Activated CD8-positive, alpha-beta T cell treated with anti-CD3 and anti-CD28 coated beads for 36 hours (primary cell): ENCODE measurements around the gene CUL3. TPM values are rescaled to one million over a fixed set of nuclear protein-coding genes. Genes with fewer than 3 reads are reported as not detected.

Experiments
- ATAC-seq: fragments of 200-7000 bp; cut with Tn5 transposase; one replicate; pipeline ENCODE4 v1.10.0; 2021; ENCODE audit warnings: mild to moderate bottlenecking, moderate library complexity
- CTCF ChIA-PET: fragments of 350-600 bp; sonication (Branson Sonifier 250); formaldehyde crosslinking; loops from one replicate; lab custom pipeline; 2021; ENCODE audit warnings: antibody characterized with exemption; lab: Charles Lee
- POLR2A ChIA-PET: fragments of 350-600 bp; sonication (Branson Sonifier 250); formaldehyde crosslinking; loops from one replicate; lab custom pipeline; 2021; ENCODE audit warnings: antibody characterized with exemption; lab: Charles Lee
- DNase-seq: peaks from one replicate; pipeline ENCODE4 v3.0.0-alpha.2; 2020
- H3K27ac Mint-ChIP-seq: one replicate; pipeline ENCODE4 v1.8.0; 2021; ENCODE audit warnings: mild to moderate bottlenecking, mixed read lengths
- H3K27me3 Mint-ChIP-seq: one replicate; pipeline ENCODE4 v1.8.0; 2021; ENCODE audit warnings: mixed read lengths
- H3K36me3 Mint-ChIP-seq: one replicate; pipeline ENCODE4 v1.8.0; 2021; ENCODE audit warnings: low read depth, mixed read lengths
- H3K4me1 Mint-ChIP-seq: one replicate; pipeline ENCODE4 v1.8.0; 2021; ENCODE audit warnings: low read depth, mixed read lengths
- H3K4me3 Mint-ChIP-seq: one replicate; pipeline ENCODE4 v1.8.0; 2021; ENCODE audit warnings: mild to moderate bottlenecking, moderate library complexity, mixed read lengths
- H3K9me3 Mint-ChIP-seq: one replicate; pipeline ENCODE4 v1.8.0; 2021; ENCODE audit warnings: mixed read lengths
- intact Hi-C: fragments of 100-400 bp; cut with micrococcal nuclease; formaldehyde crosslinking; loops from one replicate; pipeline ENCODE4 v1.10.0; 2022
- total RNA-seq, 2 experiments: library from RNA; stranded (reverse); gene quantifications; one replicate each; pipeline ENCODE4 v1.2.3, GENCODE V29; 2021
- TF ChIP-seq, protein P1 (sequence below): fragments of 200-600 bp; IDR thresholded peaks from one replicate; pipeline ENCODE4 v1.8.0; 2022; ENCODE audit warnings: antibody characterized with exemption, mild to moderate bottlenecking

CUL3 gene
- total RNA-seq, 2 experiments from 2014 or later: 75.0 to 76.7 TPM

DNA sequence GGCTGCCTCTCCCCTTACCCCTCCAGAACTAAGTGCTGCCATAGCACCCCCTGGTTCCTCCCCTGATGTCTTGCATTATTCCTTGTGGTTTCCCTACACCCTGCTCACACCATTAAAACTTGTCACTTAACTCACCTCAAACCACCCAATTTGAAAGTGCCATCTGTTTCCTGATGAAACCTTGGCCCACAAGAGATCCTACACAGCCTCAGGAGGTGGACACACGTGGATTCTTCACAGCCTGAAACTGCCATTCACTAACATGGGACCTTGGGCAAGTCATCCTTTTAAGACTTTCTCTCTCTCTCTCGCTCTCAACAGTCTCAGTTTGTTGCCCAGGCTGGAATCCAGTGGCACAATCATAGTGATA is 155.7 kb downstream of the CUL3 start:
- peaks cover 6% of the 10 kb centered on the region for H3K27me3 Mint-ChIP-seq

GRCh38 chr2:224428787-224429440 is 156.2 kb downstream of the CUL3 start:
- no peak overlapping the region for H3K27ac Mint-ChIP-seq
- no peak overlapping the region for H3K4me3 Mint-ChIP-seq
- H3K36me3 Mint-ChIP-seq: no peaks in the 10 kb centered on the region
- TF ChIP-seq, protein P1, sequence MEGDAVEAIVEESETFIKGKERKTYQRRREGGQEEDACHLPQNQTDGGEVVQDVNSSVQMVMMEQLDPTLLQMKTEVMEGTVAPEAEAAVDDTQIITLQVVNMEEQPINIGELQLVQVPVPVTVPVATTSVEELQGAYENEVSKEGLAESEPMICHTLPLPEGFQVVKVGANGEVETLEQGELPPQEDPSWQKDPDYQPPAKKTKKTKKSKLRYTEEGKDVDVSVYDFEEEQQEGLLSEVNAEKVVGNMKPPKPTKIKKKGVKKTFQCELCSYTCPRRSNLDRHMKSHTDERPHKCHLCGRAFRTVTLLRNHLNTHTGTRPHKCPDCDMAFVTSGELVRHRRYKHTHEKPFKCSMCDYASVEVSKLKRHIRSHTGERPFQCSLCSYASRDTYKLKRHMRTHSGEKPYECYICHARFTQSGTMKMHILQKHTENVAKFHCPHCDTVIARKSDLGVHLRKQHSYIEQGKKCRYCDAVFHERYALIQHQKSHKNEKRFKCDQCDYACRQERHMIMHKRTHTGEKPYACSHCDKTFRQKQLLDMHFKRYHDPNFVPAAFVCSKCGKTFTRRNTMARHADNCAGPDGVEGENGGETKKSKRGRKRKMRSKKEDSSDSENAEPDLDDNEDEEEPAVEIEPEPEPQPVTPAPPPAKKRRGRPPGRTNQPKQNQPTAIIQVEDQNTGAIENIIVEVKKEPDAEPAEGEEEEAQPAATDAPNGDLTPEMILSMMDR: no peak
- DNase-seq (no peak), ATAC-seq (no peak)
- H3K4me1 Mint-ChIP-seq: peaks cover 5% of the 10 kb centered on the region
- peaks cover 2% of the 10 kb centered on the region for H3K9me3 Mint-ChIP-seq
- POLR2A ChIA-PET: no interaction called here
- intact Hi-C loops: no loop called here
- H3K27me3 Mint-ChIP-seq: peaks cover 6% of the 10 kb centered on the region
- CTCF ChIA-PET: no interaction called here

More for the DNA sequence above, 155.7 kb downstream of the CUL3 start:
- TF ChIP-seq, protein P1: no peak
- Mint-ChIP-seq H3K36me3 (no peaks in the 10 kb centered on the region), H3K27ac (no peak overlapping the region), H3K9me3 (peaks cover 2% of the 10 kb centered on the region), H3K4me3 (no peak overlapping the region), H3K4me1 (peaks cover 5% of the 10 kb centered on the region)
- ChIA-PET CTCF (interaction anchor here (1.5 kb wide), 1 partner anchor 61 kb away, joined by 3 read pairs; no protein-coding TSS in a partner anchor), POLR2A (no interaction called here)
- DNase-seq (no peak), ATAC-seq (no peak)
- intact Hi-C loops: no loop called here

DNA sequence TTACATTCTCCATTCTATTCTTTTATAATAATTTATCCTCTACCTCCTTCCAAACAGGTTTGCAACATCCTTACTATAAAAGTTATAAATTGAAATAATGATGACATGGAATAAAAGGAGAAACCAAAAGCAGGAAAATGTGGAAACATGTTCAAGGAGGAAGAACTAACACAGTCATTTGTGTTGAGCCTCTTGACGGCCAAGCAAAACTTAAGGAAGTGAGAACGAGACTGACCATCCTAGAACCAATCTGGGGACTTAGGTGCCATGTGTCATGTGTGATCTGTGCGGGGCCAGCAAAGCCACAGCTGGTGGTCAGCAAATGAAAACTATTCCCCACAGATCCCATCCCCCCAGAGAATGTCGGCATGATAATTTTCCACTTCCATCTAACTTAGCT is 157.7 kb downstream of the CUL3 start:
- TF ChIP-seq, protein P1: no peak
- no peak for ATAC-seq
- peaks cover 4% of the 10 kb centered on the region for H3K27me3 Mint-ChIP-seq
- H3K4me3 Mint-ChIP-seq: no peak overlapping the region
- ChIA-PET POLR2A (no interaction called here), CTCF (no interaction called here)
- H3K27ac Mint-ChIP-seq: no peak overlapping the region
- peaks cover 2% of the 10 kb centered on the region for H3K9me3 Mint-ChIP-seq
- no peaks in the 10 kb centered on the region for H3K36me3 Mint-ChIP-seq
- no peak for DNase-seq
- H3K4me1 Mint-ChIP-seq: peaks cover 5% of the 10 kb centered on the region
- intact Hi-C loops: no loop called here

GRCh38 chr2:224426656-224427055 is 158.5 kb downstream of the CUL3 start:
- TF ChIP-seq, protein P1: no peak
- intact Hi-C loops: no loop called here
- no peak overlapping the region for H3K4me3 Mint-ChIP-seq
- no peaks in the 10 kb centered on the region for H3K27me3 Mint-ChIP-seq
- POLR2A ChIA-PET: no interaction called here
- peaks cover 2% of the 10 kb centered on the region for H3K9me3 Mint-ChIP-seq
- no peaks in the 10 kb centered on the region for H3K4me1 Mint-ChIP-seq
- CTCF ChIA-PET: no interaction called here
- no peak overlapping the region for H3K27ac Mint-ChIP-seq
- ATAC-seq (no peak), DNase-seq (no peak)
- H3K36me3 Mint-ChIP-seq: no peaks in the 10 kb centered on the region

- peaks cover 4% of the 10 kb centered on the region for H3K9me3 Mint-ChIP-seq
- no peak for DNase-seq
- no peaks in the 10 kb centered on the region for H3K4me1 Mint-ChIP-seq
- H3K27ac Mint-ChIP-seq: no peak overlapping the region
- intact Hi-C loops: no loop called here
- no peak overlapping the region for H3K4me3 Mint-ChIP-seq
- TF ChIP-seq, protein P1: no peak
- no peaks in the 10 kb centered on the region for H3K27me3 Mint-ChIP-seq
- ChIA-PET CTCF (interaction anchor here (1.1 kb wide), 1 partner anchor 226 kb away, joined by 3 read pairs; no protein-coding TSS in a partner anchor), POLR2A (no interaction called here)
- no peak for ATAC-seq
- no peaks in the 10 kb centered on the region for H3K36me3 Mint-ChIP-seq
Observed at GRCh38 chr2:224421065-224421464, 164.1 kb downstream of the CUL3 start.

Other genes starting within 250 kb of the CUL3 start
- gene FAM124B, start 183.3 kb downstream of the CUL3 start, total RNA-seq: under 1 TPM in 1 of 2 experiments, not detected in 1; 0.25 TPM
- gene CCDC195, start 131.0 kb upstream of the CUL3 start, total RNA-seq: not detected